Adrenal gland (tissue), 12 donors: ENCODE results near the gene TNFAIP8L1. TPM values are rescaled to one million over a fixed set of nuclear protein-coding genes. Genes with fewer than 3 reads are reported as not detected.
A peak's percentile ranks its signal among the peaks of the same experiment; 100 is the strongest.
"Not testable (repeated sequence)": the region's sequence is repeated elsewhere in the genome, so short reads cannot be mapped to it uniquely, and the experiment has no call there.

Source experiments
- DNase-seq, 7 donors: peaks; one replicate each; pipeline ENCODE4 v3.0.0-alpha.2; 2019 to 2020
- H3K27ac ChIP-seq, 5 donors: fragments of 200-600 bp; sonication (generic) in 4 of 5; 1 replicate in 3 of 5; 2 replicates in 2 of 5; pipeline versions ENCODE4 v1.5.1 to v1.8.0; 2016 to 2020; ENCODE audit warnings: mild to moderate bottlenecking in 1 of 5
- H3K27me3 ChIP-seq: fragments of 200-600 bp; 2 replicates; pipeline ENCODE4 v1.8.0; 2021
- H3K36me3 ChIP-seq, 2 donors: fragments of 200-600 bp; replicated peaks in 1 of 2; 1 replicate in 1 of 2; 2 replicates in 1 of 2; pipeline versions ENCODE4 v1.5.1 to v1.8.0; 2018 to 2022
- H3K4me1 ChIP-seq, 2 donors: fragments of 200-600 bp; replicated peaks in 1 of 2; 1 replicate in 1 of 2; 2 replicates in 1 of 2; pipeline versions ENCODE4 v1.5.1 to v1.8.0; 2018 to 2021
- H3K4me3 ChIP-seq, 4 donors: fragments of 200-600 bp; sonication (generic) in 3 of 4; one replicate each; pipeline ENCODE4 v1.5.1; 2016 to 2018
- H3K9me3 ChIP-seq, 3 donors: fragments of 200-600 bp; sonication (generic) in 1 of 3; replicated peaks in 1 of 3; 1 replicate in 2 of 3; 2 replicates in 1 of 3; pipeline versions ENCODE4 v1.5.1 to v1.8.0; 2016 to 2021
- POLR2A ChIP-seq, 2 donors: fragments of 450-650 bp; IDR thresholded peaks; one replicate each; pipeline ENCODE4 v1.6.1; 2017; ENCODE audit warnings: antibody characterized with exemption in 2 of 2, mild to moderate bottlenecking in 2 of 2, moderate library complexity in 1 of 2
- WGBS, 4 donors: extraction: QIAGEN DNeasy Blood & Tissue Kit in 2 of 4; methylation state at CpG; one replicate each; pipeline versions ENCODE4 v1.1.5 to v1.1.7; 2013 to 2017; 5-methylcytosine and 5-hydroxymethylcytosine counted together
- intact Hi-C, 2 donors: fragments of 100-400 bp; cut with DNase I; formaldehyde crosslinking; loops; one replicate each; pipeline versions ENCODE4 v1.14.1 to v1.15.0; 2022 to 2023
- polyA plus RNA-seq, 3 donors: library from polyadenylated mRNA; stranded (reverse); fragments of 200-250 nt in 2 of 3; fragments of 350-450 nt in 1 of 3; fragmentation: Illumina TruSeq in 1 of 3; extraction: RNeasy Lipid Tissue Mini Kit (QIAGEN cat#74804) in 1 of 3; gene quantifications; one replicate each; pipeline ENCODE4 v1.2.3, GENCODE V29; 2013 to 2014
- total RNA-seq, 9 donors: library from RNA; depleted of rRNA in 4 of 9; stranded (reverse); fragments of >200 nt in 4 of 9; fragments of 120-200 nt in 1 of 9; fragmentation: NEBNext Ultra II Directional in 1 of 9; extraction: Animal tissue kit (Norgen Biotek cat#: 25700) in 1 of 9; gene quantifications; one replicate each; pipeline versions ENCODE4 v1.1.0 to v1.2.4, GENCODE V29; 2013 to 2023
- TF ChIP-seq, protein P1 (sequence below), 6 experiments: fragments of 450-650 bp in 4 of 6; fragments of 200-600 bp in 2 of 6; sonication (generic) in 1 of 6; IDR thresholded peaks; 1 replicate in 5 of 6; 2 replicates in 1 of 6; pipeline versions ENCODE4 v1.5.1 to v1.8.0; 2016 to 2021; ENCODE audit warnings: antibody characterized with exemption in 6 of 6, mild to moderate bottlenecking in 2 of 6, moderate library complexity in 1 of 6
- donor health status: healthy with polysubstance abuse.
- donor health status: Bipolar disorder and iron deficiency.
- donor health status: DM: yes; HTN: yes; CAD: no.
- donor health status: DM: no; HTN: no; CAD: no.
- donor health status: DM: no; HTN: no; CAD: no.
- donor health status: DM: yes; HTN: yes; CAD: no.

TNFAIP8L1 gene
- total and polyA plus RNA-seq, 12 donors: 2.6 to 13.8 (median 5.5) TPM

DNA sequence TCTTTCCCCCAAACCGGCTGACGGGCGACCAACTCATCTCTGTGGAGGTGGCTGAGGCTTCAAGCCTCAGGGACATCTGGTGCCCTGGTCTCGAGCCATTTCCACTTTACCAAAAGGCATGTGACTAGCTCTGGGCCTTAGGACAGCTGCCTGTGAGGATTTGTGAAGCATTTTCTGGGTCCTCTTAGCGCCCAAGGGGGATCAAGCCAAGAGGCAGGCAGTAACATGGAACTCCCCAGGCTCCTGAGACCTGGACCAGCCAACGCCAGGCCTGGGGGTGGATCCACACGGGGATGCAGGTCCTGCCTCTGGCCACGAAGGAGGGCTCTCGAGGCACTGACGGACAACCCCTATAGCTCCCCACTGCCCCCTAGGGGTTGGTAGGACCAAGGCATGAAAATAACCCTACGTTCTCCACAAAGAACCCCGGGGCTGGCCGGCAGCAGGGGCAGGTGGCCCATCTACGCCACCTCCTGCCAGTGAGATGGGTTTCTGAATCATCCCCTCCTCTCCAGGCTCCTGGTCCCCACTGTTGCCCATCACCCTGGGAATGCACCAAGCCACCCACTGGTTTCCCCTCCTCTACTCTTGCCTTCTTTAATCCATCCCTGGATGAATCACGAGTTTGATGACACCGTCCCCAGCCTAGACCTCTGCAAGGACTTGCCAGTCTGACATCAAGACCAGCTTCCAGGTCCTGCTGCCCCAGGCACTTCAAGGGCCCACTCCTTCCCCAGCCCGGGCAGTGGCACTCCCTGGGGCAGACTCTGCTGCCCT is 37.8 kb downstream of the TNFAIP8L1 start:
- Histone ChIP-seq H3K27me3 (no peaks in the 10 kb centered on the region), H3K4me1 (no peaks in the 10 kb centered on the region), H3K27ac (no peak overlapping the region), H3K36me3 (peaks cover 0 to 23% of the 10 kb centered on the region in 2 donors), H3K4me3 (no peak overlapping the region), H3K9me3 (no peaks in the 10 kb centered on the region)
- intact Hi-C loops: no loop called here
- 72 to 83% (median 80%) methylated on average over 11 to 17 of the region's 17 CpGs for WGBS, 4 donors
- peak in 6 of 7 donors; percentile 46 to 62 (median 52) for DNase-seq
- TF ChIP-seq POLR2A (IDR thresholded peaks at IDR 0.05): no peak
- TF ChIP-seq, protein P1, sequence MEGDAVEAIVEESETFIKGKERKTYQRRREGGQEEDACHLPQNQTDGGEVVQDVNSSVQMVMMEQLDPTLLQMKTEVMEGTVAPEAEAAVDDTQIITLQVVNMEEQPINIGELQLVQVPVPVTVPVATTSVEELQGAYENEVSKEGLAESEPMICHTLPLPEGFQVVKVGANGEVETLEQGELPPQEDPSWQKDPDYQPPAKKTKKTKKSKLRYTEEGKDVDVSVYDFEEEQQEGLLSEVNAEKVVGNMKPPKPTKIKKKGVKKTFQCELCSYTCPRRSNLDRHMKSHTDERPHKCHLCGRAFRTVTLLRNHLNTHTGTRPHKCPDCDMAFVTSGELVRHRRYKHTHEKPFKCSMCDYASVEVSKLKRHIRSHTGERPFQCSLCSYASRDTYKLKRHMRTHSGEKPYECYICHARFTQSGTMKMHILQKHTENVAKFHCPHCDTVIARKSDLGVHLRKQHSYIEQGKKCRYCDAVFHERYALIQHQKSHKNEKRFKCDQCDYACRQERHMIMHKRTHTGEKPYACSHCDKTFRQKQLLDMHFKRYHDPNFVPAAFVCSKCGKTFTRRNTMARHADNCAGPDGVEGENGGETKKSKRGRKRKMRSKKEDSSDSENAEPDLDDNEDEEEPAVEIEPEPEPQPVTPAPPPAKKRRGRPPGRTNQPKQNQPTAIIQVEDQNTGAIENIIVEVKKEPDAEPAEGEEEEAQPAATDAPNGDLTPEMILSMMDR (IDR thresholded peaks at IDR 0.05): peak; percentile 19 to 39 (median 35)

DNA sequence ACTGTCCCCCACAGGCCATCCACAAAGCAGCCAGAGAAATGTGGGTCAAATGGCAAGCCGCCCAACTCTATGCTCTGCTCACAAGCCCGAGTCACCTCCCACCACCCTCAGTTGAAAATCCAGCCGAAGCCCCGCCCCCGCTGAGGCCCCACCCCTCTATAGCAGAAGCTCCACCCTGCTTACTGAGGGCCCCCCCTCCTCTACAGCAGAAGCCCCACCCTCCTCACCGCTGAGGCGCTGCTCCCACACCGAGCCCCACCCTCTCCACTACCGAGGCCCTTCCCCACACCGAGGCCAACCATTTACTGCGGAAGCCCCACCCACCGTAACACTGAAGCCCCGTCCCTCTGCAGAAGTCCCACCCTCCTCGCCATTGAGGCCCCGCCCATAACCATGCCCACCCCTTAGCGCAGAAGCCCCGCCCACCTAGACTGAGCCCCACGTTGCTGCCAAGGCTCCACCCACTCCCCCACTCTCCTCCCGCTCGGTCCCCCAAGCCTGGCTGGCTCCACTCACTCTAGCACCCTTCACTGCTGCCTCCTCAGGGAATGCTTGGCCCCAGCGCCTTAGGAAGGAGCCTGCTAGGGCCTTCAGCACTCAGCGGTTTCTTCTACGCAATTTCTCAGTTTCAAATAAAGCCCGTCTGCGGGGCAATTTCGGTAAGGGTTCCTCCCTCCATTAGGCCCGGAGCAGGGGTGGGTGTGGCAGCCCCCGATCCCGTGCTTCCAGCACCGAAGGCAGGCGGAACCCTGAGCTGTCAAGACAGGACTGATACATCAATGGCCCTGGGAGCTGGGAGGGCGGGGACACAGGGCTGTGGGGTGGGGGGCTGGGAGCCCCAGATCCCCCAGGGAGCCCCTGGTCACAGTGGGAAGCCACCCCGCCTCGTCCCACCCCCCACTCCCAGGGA is 39.8 kb downstream of the TNFAIP8L1 start:
- Histone ChIP-seq H3K4me3 (peak overlapping the region in 1 of 4 donors; percentile 28), H3K4me1 (no peaks in the 10 kb centered on the region), H3K36me3 (peaks cover 0 to 43% of the 10 kb centered on the region in 2 donors), H3K27ac (peak overlapping the region in 2 of 5 donors; percentile 24 to 44), H3K27me3 (no peaks in the 10 kb centered on the region), H3K9me3 (no peaks in the 10 kb centered on the region)
- TF ChIP-seq POLR2A (IDR thresholded peaks at IDR 0.05): no peak
- TF ChIP-seq, protein P1 (IDR thresholded peaks at IDR 0.05): no peak
- DNase-seq: peak; percentile 76 to 93 (median 88)
- intact Hi-C loops: no loop called here
- 45 to 73% (median 61%) methylated on average over 10 to 34 of the region's 34 CpGs for WGBS, 4 donors

DNA sequence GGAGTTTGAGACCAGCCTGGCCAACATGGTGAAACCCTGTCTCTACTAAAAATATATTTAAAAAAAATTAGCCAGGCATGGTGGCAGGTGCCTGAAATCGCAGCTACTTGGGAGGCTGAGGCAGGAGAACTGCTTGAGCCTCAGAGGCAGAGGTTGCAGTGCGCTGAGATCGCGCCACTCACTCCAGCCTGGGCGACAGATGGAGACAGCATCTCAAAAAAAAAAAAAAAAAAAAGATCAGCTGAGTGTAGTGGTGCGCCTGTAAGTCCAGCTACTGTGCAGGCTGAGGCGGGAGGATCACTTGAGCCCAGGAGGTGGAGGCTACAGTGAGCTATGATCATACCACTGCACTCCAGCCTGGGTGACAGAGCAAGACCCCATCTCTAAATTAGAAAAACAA is 40.7 kb downstream of the TNFAIP8L1 start:
- H3K9me3 ChIP-seq, H3K4me1 ChIP-seq, H3K27me3 ChIP-seq, DNase-seq, H3K27ac ChIP-seq, H3K4me3 ChIP-seq, intact Hi-C loops: not testable (repeated sequence)
- peaks cover 0 to 52% of the 10 kb centered on the region in 2 donors for H3K36me3 ChIP-seq
- 97 to 100% (median 98%) methylated on average over 7 of the region's 7 CpGs for WGBS, 4 donors

DNA sequence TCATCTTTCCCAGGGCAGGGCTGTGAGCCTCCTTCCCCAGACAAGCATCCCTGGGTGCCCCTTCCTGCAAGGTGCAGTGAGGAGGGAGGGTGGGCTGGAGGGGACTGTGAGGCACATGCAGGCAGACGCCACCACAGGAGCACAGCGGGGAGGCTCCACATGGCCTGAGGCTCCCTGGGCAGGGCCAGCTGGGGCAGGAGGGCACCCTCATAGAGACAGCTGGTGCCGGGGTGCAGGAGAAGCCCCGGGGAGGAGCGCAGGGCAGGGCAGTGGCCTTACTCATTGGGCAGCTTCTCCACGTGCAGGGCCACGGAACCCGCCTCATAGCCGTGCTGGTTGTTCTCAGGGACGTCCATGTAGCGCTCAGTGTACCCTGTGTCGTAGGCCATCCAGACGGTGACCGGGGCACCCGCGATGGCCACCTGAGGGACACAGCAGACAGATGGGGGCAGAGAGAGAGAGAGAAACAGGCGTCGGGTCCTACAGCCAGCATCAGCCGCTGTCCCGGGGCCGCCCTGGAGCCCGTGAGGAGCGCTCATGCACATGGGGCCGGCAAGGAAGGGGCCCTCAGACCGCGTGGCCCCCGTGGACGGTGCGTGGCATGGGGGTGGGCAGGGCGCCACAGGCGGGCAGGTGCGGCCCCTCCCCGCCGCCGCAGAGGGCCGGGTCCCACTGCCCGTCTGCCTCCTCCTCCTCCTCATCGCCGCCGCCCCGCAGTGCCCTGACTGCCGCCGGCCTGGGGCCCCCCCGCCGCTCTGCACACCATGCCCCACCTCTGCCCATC is 43.3 kb downstream of the TNFAIP8L1 start:
- Histone ChIP-seq H3K27me3 (no peaks in the 10 kb centered on the region), H3K4me1 (no peaks in the 10 kb centered on the region), H3K9me3 (no peaks in the 10 kb centered on the region), H3K4me3 (no peak overlapping the region), H3K27ac (no peak overlapping the region), H3K36me3 (peaks cover 0 to 58% of the 10 kb centered on the region in 2 donors)
- 93 to 97% (median 96%) methylated on average over 7 to 45 of the region's 45 CpGs for WGBS, 4 donors
- DNase-seq: no peak
- intact Hi-C loops: no loop called here
- TF ChIP-seq, protein P1 (IDR thresholded peaks at IDR 0.05): no peak
- TF ChIP-seq POLR2A (IDR thresholded peaks at IDR 0.05): no peak
